Aortic smooth muscle cell (primary cell): ENCODE results near the gene NIPA2. TPM values are rescaled to one million over a fixed set of nuclear protein-coding genes. Genes with fewer than 3 reads are reported as not detected.

ENCODE experiments used
- total RNA-seq: library from RNA; depleted of rRNA; stranded (reverse); fragments of >200 nt; gene quantifications from 2 replicates; pipeline ENCODE4 v1.2.3, GENCODE V29; 2014

Gene NIPA2
- total RNA-seq, result 51.5 and 71.2 TPM in 2 replicates

DNA sequence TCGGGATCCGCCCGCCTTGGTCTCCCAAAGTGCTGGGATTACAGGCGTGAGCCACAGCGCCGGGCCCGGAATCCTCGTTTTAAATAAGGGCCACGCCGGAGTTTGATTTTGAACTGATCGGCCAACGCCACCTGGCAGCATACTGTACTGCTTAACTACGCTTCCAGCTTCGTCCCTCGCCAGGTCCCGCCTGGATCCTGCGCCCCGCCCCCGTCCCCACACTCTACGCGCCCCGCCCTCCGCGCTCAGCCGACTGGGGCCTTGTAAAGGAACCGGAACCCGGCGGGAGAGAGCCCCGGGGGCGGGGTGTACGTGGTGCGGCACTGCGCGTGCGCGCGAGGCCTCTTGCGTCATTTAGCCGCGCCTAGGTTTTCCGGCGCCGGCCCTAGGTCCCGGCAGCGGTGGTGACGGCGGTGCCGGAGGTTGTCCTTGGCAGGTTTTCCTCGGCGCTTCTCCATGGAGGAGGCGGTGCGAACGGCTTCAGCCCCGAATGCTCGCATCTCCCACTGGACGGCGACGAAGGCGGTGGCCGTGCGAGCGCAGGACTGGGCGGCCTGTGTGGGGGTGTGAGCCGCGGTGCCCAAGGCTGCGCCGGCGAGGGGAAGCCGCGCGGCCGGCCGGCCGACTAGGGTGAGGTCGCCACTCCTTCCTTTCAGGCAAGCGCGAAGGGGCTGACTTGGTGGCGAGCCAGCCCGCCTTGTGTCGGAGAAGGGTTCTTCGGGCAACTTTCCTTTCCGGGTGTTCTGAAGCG, at the start of gene NIPA2:
Gene NIPA2 (plus strand): TSS at position 375 of the 751 bp plus-strand sequence. CDS start 13,066 bp downstream, outside the sequence.

Other genes starting within 250 kb of the NIPA2 start
- gene NIPA1, start 52.0 kb upstream of the NIPA2 start, total RNA-seq, result 8.5 and 8.8 TPM in 2 replicates
- gene CYFIP1, start 141.7 kb downstream of the NIPA2 start, total RNA-seq, result 102 and 139 TPM in 2 replicates
- gene TUBGCP5, start 200.9 kb downstream of the NIPA2 start, total RNA-seq, result 34.7 and 35.9 TPM in 2 replicates